ENCODE results near the gene DHCR24.

DNA sequence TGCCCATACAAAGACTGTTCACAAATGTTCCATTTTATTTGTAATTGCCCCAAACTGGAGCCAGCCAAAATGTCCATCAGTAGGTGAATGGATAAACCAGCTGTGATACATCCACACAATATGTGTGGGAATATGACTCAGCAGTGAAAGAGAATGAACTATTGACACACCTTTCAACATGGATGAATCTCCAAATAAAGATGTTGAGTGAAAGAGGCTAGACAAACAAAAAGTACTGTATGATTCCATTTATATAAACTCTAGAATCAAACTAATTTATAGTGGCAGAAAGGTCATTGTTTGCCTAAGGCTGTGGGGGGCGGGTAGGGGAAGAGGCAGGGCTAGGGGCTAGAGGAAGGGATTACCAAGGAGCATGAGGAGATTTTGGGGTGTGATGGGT, 4.5 kb downstream of the DHCR24 start:
- TF ChIP-seq, protein P1, sequence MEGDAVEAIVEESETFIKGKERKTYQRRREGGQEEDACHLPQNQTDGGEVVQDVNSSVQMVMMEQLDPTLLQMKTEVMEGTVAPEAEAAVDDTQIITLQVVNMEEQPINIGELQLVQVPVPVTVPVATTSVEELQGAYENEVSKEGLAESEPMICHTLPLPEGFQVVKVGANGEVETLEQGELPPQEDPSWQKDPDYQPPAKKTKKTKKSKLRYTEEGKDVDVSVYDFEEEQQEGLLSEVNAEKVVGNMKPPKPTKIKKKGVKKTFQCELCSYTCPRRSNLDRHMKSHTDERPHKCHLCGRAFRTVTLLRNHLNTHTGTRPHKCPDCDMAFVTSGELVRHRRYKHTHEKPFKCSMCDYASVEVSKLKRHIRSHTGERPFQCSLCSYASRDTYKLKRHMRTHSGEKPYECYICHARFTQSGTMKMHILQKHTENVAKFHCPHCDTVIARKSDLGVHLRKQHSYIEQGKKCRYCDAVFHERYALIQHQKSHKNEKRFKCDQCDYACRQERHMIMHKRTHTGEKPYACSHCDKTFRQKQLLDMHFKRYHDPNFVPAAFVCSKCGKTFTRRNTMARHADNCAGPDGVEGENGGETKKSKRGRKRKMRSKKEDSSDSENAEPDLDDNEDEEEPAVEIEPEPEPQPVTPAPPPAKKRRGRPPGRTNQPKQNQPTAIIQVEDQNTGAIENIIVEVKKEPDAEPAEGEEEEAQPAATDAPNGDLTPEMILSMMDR (IDR thresholded peaks at IDR 0.05), result no peak
- TF ChIP-seq EZH2 (IDR thresholded peaks at IDR 0.05; ENCODE audit: borderline replicate concordance, insufficient read depth, low read depth, low read length, poor library complexity, severe bottlenecking), result no peak
